ENCODE data around the gene PKP2.

GRCh38 chr12:32884962-32885361 lies 11.6 kb downstream of the PKP2 start:
- TF ChIP-seq, protein P1, sequence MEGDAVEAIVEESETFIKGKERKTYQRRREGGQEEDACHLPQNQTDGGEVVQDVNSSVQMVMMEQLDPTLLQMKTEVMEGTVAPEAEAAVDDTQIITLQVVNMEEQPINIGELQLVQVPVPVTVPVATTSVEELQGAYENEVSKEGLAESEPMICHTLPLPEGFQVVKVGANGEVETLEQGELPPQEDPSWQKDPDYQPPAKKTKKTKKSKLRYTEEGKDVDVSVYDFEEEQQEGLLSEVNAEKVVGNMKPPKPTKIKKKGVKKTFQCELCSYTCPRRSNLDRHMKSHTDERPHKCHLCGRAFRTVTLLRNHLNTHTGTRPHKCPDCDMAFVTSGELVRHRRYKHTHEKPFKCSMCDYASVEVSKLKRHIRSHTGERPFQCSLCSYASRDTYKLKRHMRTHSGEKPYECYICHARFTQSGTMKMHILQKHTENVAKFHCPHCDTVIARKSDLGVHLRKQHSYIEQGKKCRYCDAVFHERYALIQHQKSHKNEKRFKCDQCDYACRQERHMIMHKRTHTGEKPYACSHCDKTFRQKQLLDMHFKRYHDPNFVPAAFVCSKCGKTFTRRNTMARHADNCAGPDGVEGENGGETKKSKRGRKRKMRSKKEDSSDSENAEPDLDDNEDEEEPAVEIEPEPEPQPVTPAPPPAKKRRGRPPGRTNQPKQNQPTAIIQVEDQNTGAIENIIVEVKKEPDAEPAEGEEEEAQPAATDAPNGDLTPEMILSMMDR (IDR thresholded peaks at IDR 0.05; ENCODE audit: low read depth, low read length, missing input control), result no peak
- TF ChIP-seq SP1 (IDR thresholded peaks at IDR 0.05), result no peak
- TF ChIP-seq FOXA1 (IDR thresholded peaks at IDR 0.05), result no peak
- TF ChIP-seq JUND (IDR thresholded peaks at IDR 0.05), result no peak

Measured in liver (tissue), 3 donors.